Right atrium auricular region (tissue), 2 donors: ENCODE measurements around the gene EEF1A2. TPM values are rescaled to one million over a fixed set of nuclear protein-coding genes. Genes with fewer than 3 reads are reported as not detected.

Experiments
- DNase-seq: peaks from one replicate; pipeline ENCODE4 v3.0.0-alpha.2; 2019; ENCODE audit warnings: low spot score
- H3K27ac ChIP-seq, 2 donors: fragments of 200-600 bp; sonication (generic); 1 replicate in 1 of 2; 2 replicates in 1 of 2; pipeline ENCODE4 v1.5.1; 2016 to 2019
- H3K27me3 ChIP-seq, 2 donors: fragments of 200-600 bp; sonication (generic); one replicate each; pipeline versions ENCODE4 v1.5.1 to v1.6.0; 2017 to 2019
- H3K36me3 ChIP-seq: fragments of 200-600 bp; sonication (generic); one replicate; pipeline ENCODE4 v1.5.1; 2016
- H3K4me1 ChIP-seq, 2 donors: fragments of 200-600 bp; sonication (generic); one replicate each; pipeline versions ENCODE4 v1.5.1 to v1.6.0; 2017 to 2019
- H3K4me3 ChIP-seq, 2 donors: fragments of 200-600 bp; sonication (generic); 1 replicate in 1 of 2; 2 replicates in 1 of 2; pipeline ENCODE4 v1.5.1; 2017 to 2019; ENCODE audit warnings: mild to moderate bottlenecking in 1 of 2, moderate library complexity in 1 of 2
- H3K9me3 ChIP-seq, 2 donors: fragments of 200-600 bp; sonication (generic); one replicate each; pipeline ENCODE4 v1.5.1; 2019
- CTCF ChIP-seq, 2 donors: fragments of 200-600 bp; sonication (generic); IDR thresholded peaks; one replicate each; pipeline ENCODE4 v1.5.1; 2019; ENCODE audit warnings: antibody characterized with exemption in 2 of 2
- total RNA-seq, 2 donors: library from RNA; depleted of rRNA; stranded (reverse); fragments of >200 nt; gene quantifications; one replicate each; pipeline ENCODE4 v1.1.0, GENCODE V29; 2016

EEF1A2 gene
- total RNA-seq, 2 donors from 2014 or later = 797 to 886 TPM

- Histone ChIP-seq H3K4me3 (no peak overlapping the region), H3K27ac (no peak overlapping the region), H3K4me1 (peaks cover 0 to 12% of the 10 kb centered on the region in 2 donors), H3K9me3 (no peaks in the 10 kb centered on the region), H3K27me3 (peaks cover 0 to 3% of the 10 kb centered on the region in 2 donors), H3K36me3 (peaks cover 38% of the 10 kb centered on the region)
- TF ChIP-seq CTCF (IDR thresholded peaks at IDR 0.05) = no peak
- no peak for DNase-seq
These were observed 10.3 kb downstream of the EEF1A2 start for GRCh38 chr20:63488315-63489251.

- Histone ChIP-seq H3K4me3 (no peak overlapping the region), H3K9me3 (no peaks in the 10 kb centered on the region), H3K27ac (no peak overlapping the region), H3K36me3 (peaks cover 31% of the 10 kb centered on the region), H3K4me1 (peaks cover 0 to 19% of the 10 kb centered on the region in 2 donors), H3K27me3 (peaks cover 0 to 3% of the 10 kb centered on the region in 2 donors)
- DNase-seq = no peak
- TF ChIP-seq CTCF (IDR thresholded peaks at IDR 0.05) = no peak
These were observed 11.1 kb downstream of the EEF1A2 start for GRCh38 chr20:63487781-63488241.

- Histone ChIP-seq H3K27me3 (peaks cover 0 to 3% of the 10 kb centered on the region in 2 donors), H3K4me3 (no peak overlapping the region), H3K27ac (no peak overlapping the region), H3K36me3 (peaks cover 31% of the 10 kb centered on the region), H3K4me1 (peaks cover 0 to 23% of the 10 kb centered on the region in 2 donors), H3K9me3 (no peaks in the 10 kb centered on the region)
- TF ChIP-seq CTCF (IDR thresholded peaks at IDR 0.05) = no peak
- DNase-seq = no peak
These were observed 11.6 kb downstream of the EEF1A2 start for GRCh38 chr20:63487116-63487764.

GRCh38 chr20:63486300-63486855 is 12.5 kb downstream of the EEF1A2 start:
- TF ChIP-seq CTCF (IDR thresholded peaks at IDR 0.05) = no peak
- peaks cover 0 to 23% of the 10 kb centered on the region in 2 donors for H3K4me1 ChIP-seq
- no peak for DNase-seq
- H3K27ac ChIP-seq = no peak overlapping the region
- peaks cover 0 to 3% of the 10 kb centered on the region in 2 donors for H3K27me3 ChIP-seq
- H3K9me3 ChIP-seq = no peaks in the 10 kb centered on the region
- peaks cover 26% of the 10 kb centered on the region for H3K36me3 ChIP-seq
- no peak overlapping the region for H3K4me3 ChIP-seq

- Histone ChIP-seq H3K36me3 (peaks cover 10% of the 10 kb centered on the region), H3K27ac (peak overlapping the region in 1 of 2 donors; percentile 7), H3K4me1 (peaks cover 0 to 23% of the 10 kb centered on the region in 2 donors), H3K4me3 (no peak overlapping the region), H3K9me3 (no peaks in the 10 kb centered on the region), H3K27me3 (peaks cover 0 to 3% of the 10 kb centered on the region in 2 donors)
- TF ChIP-seq CTCF (IDR thresholded peaks at IDR 0.05) = no peak
- DNase-seq = no peak
These were observed 14.1 kb downstream of the EEF1A2 start for GRCh38 chr20:63484651-63485403.
